Transverse colon (tissue), 3 donors: ENCODE results near the gene C1orf21.

ENCODE experiments used
- CTCF ChIP-seq, 5 experiments: fragments of 200-600 bp in 3 of 5; fragments of 450-650 bp in 2 of 5; sonication (generic) in 3 of 5; IDR thresholded peaks; 1 replicate in 2 of 5; 2 replicates in 3 of 5; pipeline ENCODE4 v1.5.1; 2016 to 2017; ENCODE audit warnings: antibody characterized with exemption in 5 of 5, inconsistent platforms in 3 of 5, mild to moderate bottlenecking in 2 of 5, moderate library complexity in 1 of 5
- POLR2A ChIP-seq: fragments of 450-650 bp; IDR thresholded peaks from one replicate; pipeline ENCODE4 v1.6.1; 2016; ENCODE audit warnings: antibody characterized with exemption, mild to moderate bottlenecking, moderate library complexity

- TF ChIP-seq POLR2A = no peak
- no peak for TF ChIP-seq CTCF (IDR thresholded peaks at IDR 0.05)
Observed at GRCh38 chr1:184597650-184598357, 211.0 kb downstream of the C1orf21 start.
